Esophagus muscularis mucosa (tissue), 4 donors: ENCODE results near the gene MANEA. TPM values are rescaled to one million over a fixed set of nuclear protein-coding genes. Genes with fewer than 3 reads are reported as not detected.

ENCODE experiments used
- DNase-seq: peaks from one replicate; pipeline ENCODE4 v3.0.0-alpha.2; 2017; ENCODE audit errors: extremely low spot score
- H3K27ac ChIP-seq, 4 donors: fragments of 200-600 bp; sonication (generic); replicated peaks in 1 of 4; 1 replicate in 3 of 4; 2 replicates in 1 of 4; pipeline ENCODE4 v1.5.1; 2016 to 2019; ENCODE audit warnings: mild to moderate bottlenecking in 1 of 4
- H3K27me3 ChIP-seq, 4 donors: fragments of 200-600 bp; sonication (generic); one replicate each; pipeline versions ENCODE4 v1.5.1 to v1.6.0; 2016 to 2019
- H3K36me3 ChIP-seq, 4 donors: fragments of 200-600 bp; sonication (generic); one replicate each; pipeline ENCODE4 v1.5.1; 2016 to 2019
- H3K4me1 ChIP-seq, 4 donors: fragments of 200-600 bp; sonication (generic); one replicate each; pipeline ENCODE4 v1.5.1; 2016 to 2019
- H3K4me3 ChIP-seq, 4 donors: fragments of 200-600 bp; sonication (generic); 1 replicate in 2 of 4; 2 replicates in 2 of 4; pipeline ENCODE4 v1.5.1; 2016 to 2019; ENCODE audit warnings: mild to moderate bottlenecking in 4 of 4, moderate library complexity in 1 of 4
- H3K9me3 ChIP-seq, 4 donors: fragments of 200-600 bp; sonication (generic); 1 replicate in 3 of 4; 2 replicates in 1 of 4; pipeline ENCODE4 v1.5.1; 2016 to 2019
- EP300 ChIP-seq: sonication (generic); formaldehyde crosslinking; IDR thresholded peaks from one replicate; pipeline ENCODE4 v1.6.1; 2017; ENCODE audit warnings: antibody characterized with exemption
- POLR2A ChIP-seq: fragments of 450-650 bp; IDR thresholded peaks from one replicate; pipeline ENCODE4 v1.6.1; 2017; ENCODE audit warnings: antibody characterized with exemption, moderate library complexity, mild to moderate bottlenecking, low read depth
- POLR2AphosphoS5 ChIP-seq, 2 donors: sonication (generic); formaldehyde crosslinking; IDR thresholded peaks; one replicate each; pipeline ENCODE4 v1.6.1; 2017; ENCODE audit warnings: antibody characterized with exemption in 2 of 2
- WGBS: methylation state at CpG from one replicate; pipeline ENCODE4 v1.1.5; 2018; 5-methylcytosine and 5-hydroxymethylcytosine counted together
- intact Hi-C: fragments of 100-400 bp; cut with DNase I; formaldehyde crosslinking; loops from one replicate; pipeline ENCODE4 v1.15.1; 2023
- total RNA-seq, 4 donors: library from RNA; depleted of rRNA; stranded (reverse); fragments of >200 nt; gene quantifications; one replicate each; pipeline versions ENCODE4 v1.1.0 to v1.2.1, GENCODE V29; 2016
- TF ChIP-seq, protein P1 (sequence below), 3 experiments: fragments of 200-600 bp in 2 of 3; fragments of 450-650 bp in 1 of 3; sonication (generic) in 2 of 3; IDR thresholded peaks; one replicate each; pipeline ENCODE4 v1.5.1; 2017 to 2019; ENCODE audit warnings: antibody characterized with exemption in 3 of 3, mild to moderate bottlenecking in 2 of 3, moderate library complexity in 1 of 3

Gene MANEA
- total RNA-seq, 4 donors from 2014 or later: 7.0 to 8.9 (median 7.8) TPM

DNA sequence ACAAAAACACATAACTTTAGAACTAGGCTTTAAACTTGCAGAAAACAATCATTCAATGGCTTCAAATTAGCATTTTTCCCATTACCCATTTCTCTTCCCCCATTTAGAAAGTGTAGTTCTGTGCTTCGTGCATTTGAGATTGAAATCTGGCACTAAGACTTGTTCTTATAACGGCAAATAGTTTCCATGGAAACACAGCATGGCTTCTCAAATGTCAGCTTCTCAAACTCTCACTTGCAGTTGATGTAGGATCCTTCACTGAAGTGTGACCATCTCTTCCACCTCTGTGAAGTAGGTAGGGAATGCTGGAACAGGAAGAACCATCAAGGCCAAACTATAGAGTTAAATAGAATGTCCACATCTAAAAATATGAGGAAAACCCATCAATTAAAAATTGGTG, 52.2 kb downstream of the MANEA start:
- Histone ChIP-seq H3K27ac (no peak overlapping the region), H3K9me3 (no peaks in the 10 kb centered on the region), H3K4me1 (no peaks in the 10 kb centered on the region), H3K27me3 (no peaks in the 10 kb centered on the region), H3K36me3 (no peaks in the 10 kb centered on the region), H3K4me3 (no peak overlapping the region)
- WGBS: 59% methylated on average over 2 of the region's 2 CpGs
- no peak for DNase-seq
- TF ChIP-seq, protein P1, sequence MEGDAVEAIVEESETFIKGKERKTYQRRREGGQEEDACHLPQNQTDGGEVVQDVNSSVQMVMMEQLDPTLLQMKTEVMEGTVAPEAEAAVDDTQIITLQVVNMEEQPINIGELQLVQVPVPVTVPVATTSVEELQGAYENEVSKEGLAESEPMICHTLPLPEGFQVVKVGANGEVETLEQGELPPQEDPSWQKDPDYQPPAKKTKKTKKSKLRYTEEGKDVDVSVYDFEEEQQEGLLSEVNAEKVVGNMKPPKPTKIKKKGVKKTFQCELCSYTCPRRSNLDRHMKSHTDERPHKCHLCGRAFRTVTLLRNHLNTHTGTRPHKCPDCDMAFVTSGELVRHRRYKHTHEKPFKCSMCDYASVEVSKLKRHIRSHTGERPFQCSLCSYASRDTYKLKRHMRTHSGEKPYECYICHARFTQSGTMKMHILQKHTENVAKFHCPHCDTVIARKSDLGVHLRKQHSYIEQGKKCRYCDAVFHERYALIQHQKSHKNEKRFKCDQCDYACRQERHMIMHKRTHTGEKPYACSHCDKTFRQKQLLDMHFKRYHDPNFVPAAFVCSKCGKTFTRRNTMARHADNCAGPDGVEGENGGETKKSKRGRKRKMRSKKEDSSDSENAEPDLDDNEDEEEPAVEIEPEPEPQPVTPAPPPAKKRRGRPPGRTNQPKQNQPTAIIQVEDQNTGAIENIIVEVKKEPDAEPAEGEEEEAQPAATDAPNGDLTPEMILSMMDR (IDR thresholded peaks at IDR 0.05): no peak
- TF ChIP-seq POLR2AphosphoS5 (IDR thresholded peaks at IDR 0.05) (no peak), EP300 (no peak), POLR2A (no peak)
- intact Hi-C loops: no loop called here

DNA sequence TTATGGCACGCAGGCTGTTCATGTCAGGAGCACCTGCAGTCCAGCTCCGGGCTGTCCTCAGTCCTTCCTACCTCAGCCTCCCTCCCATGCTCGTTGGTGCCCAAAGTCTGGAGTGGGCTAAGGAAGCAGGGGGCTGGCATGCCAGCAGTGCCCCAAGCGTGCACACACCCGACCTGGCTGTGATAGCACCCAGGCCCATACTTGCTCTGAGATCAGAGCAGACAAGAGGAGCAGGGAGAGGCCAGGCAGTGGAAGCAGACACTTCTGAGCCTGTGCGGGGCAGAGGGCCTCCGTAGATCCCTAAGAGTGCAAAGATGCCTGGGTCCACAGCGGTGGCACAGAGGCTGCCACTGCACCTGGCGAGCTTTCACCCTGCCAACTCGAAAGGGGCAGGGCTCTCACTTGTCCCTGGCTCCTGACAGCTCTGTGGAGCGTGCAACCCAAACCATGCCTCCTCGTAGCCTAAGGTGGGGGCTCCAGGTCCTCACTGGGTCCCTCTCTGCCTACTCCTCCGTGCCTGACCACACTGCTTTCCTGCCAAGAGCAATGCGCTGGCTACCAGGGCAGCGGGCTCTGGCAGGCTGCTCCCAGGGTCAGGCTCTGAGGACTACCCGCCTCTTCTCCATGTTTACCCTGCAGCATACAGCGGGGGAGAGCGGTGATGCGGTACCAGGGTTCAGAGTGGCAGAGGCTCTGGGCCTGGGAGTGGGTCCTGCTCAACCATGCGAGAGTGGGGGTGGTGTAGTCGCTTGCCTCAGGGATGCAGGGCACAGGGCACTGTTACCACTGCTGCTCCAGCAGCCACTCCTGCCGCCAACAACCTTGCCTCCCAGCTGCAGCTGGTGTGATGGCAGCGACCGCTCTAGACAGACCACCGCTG, 59.5 kb downstream of the MANEA start:
- intact Hi-C loops: no loop called here
- H3K27ac ChIP-seq: no peak overlapping the region
- no peaks in the 10 kb centered on the region for H3K4me1 ChIP-seq
- H3K4me3 ChIP-seq: no peak overlapping the region
- DNase-seq: no peak
- no peaks in the 10 kb centered on the region for H3K27me3 ChIP-seq
- H3K36me3 ChIP-seq: no peaks in the 10 kb centered on the region
- TF ChIP-seq, protein P1 (IDR thresholded peaks at IDR 0.05): no peak
- TF ChIP-seq POLR2AphosphoS5 (IDR thresholded peaks at IDR 0.05) (no peak), POLR2A (no peak), EP300 (no peak)
- 91% methylated on average over 12 of the region's 25 CpGs for WGBS
- H3K9me3 ChIP-seq: no peaks in the 10 kb centered on the region

DNA sequence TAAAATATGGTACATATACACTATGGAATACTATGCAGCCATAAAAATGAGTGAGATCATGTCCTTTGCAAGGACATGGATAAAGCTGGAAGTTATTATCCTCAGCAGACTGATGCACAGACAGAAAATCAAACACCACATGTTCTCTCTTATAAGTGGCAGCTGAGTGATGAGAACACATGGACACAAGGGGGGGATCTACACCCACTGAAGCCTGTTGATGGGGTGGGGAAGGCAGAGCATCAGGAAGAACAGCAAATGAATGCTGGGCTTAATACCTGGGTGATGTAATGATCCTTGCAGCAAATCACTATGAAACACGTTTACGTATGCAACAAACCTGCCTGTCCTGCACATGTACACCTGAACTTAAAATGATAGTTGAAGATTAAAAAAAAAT, 71.3 kb downstream of the MANEA start:
- H3K9me3 ChIP-seq: peaks cover 0 to 6% (median 0%) of the 10 kb centered on the region in 4 donors
- H3K27me3 ChIP-seq: no peaks in the 10 kb centered on the region
- 84% methylated on average over 2 of the region's 2 CpGs for WGBS
- no peaks in the 10 kb centered on the region for H3K36me3 ChIP-seq
- TF ChIP-seq POLR2AphosphoS5 (IDR thresholded peaks at IDR 0.05) (no peak), EP300 (no peak), POLR2A (no peak)
- TF ChIP-seq, protein P1 (IDR thresholded peaks at IDR 0.05): no peak
- no peaks in the 10 kb centered on the region for H3K4me1 ChIP-seq
- no peak overlapping the region for H3K4me3 ChIP-seq
- intact Hi-C loops: no loop called here
- DNase-seq: no peak
- H3K27ac ChIP-seq: no peak overlapping the region

DNA sequence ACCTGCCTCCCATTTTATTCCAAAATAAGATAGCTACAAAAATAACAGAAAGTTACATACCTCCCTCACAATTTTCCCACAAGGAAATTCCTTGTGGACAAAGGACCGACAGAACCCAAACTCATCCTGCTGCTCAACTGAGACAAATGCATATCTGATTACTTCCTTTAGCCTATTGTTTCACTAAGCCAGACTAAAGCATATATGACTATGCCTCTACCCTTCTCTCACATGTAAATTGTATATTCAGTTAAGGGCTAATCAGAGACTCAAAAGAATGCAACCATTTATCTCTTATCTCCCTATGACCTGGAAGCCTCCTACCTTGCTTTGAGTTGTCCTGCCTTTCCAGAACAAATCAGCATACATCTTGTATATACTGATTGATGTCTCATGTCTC, 72.1 kb downstream of the MANEA start:
- no peak overlapping the region for H3K4me3 ChIP-seq
- H3K9me3 ChIP-seq: peaks cover 0 to 6% (median 0%) of the 10 kb centered on the region in 4 donors

More for the DNA sequence above, 72.1 kb downstream of the MANEA start:
- intact Hi-C loops: no loop called here
- H3K27me3 ChIP-seq: no peaks in the 10 kb centered on the region
- H3K27ac ChIP-seq: no peak overlapping the region
- DNase-seq: no peak
- TF ChIP-seq EP300 (no peak), POLR2AphosphoS5 (IDR thresholded peaks at IDR 0.05) (no peak), POLR2A (no peak)
- TF ChIP-seq, protein P1 (IDR thresholded peaks at IDR 0.05): no peak
- 32% methylated on average over 1 of the region's 1 CpG for WGBS
- no peaks in the 10 kb centered on the region for H3K4me1 ChIP-seq
- H3K36me3 ChIP-seq: no peaks in the 10 kb centered on the region
